ENCODE measurements around the gene CCL8.
"Not testable (repeated sequence)": the region's sequence is repeated elsewhere in the genome, so short reads cannot be mapped to it uniquely, and the experiment has no call there.

The CCL8 gene

DNA sequence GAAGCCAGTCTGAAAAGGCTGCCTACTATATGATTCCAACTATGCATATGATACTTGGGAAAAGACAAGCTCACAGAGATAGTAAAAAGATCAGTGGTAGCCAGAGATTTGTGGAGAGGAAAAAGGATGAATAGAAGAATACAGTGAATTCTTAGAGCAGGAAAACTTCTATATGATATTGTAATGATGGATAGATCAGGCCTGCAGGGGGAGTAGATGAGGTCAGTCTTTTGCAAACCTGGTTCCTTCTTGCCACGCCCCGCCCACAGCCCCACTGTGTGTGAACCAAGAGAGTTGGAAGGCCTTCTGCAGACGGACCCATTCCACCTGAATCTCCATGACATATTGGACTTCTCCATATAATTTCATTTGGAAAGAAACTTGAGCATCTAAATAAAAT lies 761 bp upstream of the CCL8 start:
- peak; percentile 32 for DNase-seq
- Histone ChIP-seq H3K4me1 (no peaks in the 10 kb centered on the region), H3K36me3 (no peaks in the 10 kb centered on the region), H3K9me3 (no peaks in the 10 kb centered on the region), H3K27me3 (peaks cover 14% of the 10 kb centered on the region; the same call in 1 of the 2 replicates), H3K4me3 (ENCODE audit: low read depth, low read length) (no peak overlapping the region)
- TF ChIP-seq, protein P1, sequence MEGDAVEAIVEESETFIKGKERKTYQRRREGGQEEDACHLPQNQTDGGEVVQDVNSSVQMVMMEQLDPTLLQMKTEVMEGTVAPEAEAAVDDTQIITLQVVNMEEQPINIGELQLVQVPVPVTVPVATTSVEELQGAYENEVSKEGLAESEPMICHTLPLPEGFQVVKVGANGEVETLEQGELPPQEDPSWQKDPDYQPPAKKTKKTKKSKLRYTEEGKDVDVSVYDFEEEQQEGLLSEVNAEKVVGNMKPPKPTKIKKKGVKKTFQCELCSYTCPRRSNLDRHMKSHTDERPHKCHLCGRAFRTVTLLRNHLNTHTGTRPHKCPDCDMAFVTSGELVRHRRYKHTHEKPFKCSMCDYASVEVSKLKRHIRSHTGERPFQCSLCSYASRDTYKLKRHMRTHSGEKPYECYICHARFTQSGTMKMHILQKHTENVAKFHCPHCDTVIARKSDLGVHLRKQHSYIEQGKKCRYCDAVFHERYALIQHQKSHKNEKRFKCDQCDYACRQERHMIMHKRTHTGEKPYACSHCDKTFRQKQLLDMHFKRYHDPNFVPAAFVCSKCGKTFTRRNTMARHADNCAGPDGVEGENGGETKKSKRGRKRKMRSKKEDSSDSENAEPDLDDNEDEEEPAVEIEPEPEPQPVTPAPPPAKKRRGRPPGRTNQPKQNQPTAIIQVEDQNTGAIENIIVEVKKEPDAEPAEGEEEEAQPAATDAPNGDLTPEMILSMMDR (IDR thresholded peaks at IDR 0.05; ENCODE audit: low read depth, low read length) = no peak; the same call in 1 of the 2 replicates

DNA sequence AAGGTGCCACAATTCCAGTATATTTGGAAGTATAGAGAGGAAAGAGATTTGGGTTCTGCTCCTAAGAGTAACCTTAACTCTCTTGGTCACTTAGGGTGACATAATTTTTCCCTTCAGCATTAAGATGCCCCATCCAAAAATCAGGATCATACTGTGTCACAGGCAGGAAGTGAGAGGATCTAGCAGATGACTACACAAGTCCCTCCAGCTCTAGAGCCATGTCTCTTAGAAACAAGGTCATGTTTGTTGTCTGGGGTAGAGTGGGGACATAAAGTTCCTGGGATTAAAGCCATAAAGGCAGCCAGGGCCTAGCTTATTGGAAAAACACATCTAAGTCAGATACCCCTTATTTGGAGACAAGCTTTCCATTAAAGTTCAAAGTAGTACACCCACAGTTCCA lies 2.7 kb downstream of the CCL8 start:
- Histone ChIP-seq H3K4me1 (no peaks in the 10 kb centered on the region), H3K9me3 (no peaks in the 10 kb centered on the region), H3K4me3 (ENCODE audit: low read depth, low read length) (no peak overlapping the region), H3K36me3 (no peaks in the 10 kb centered on the region), H3K27me3 (no peaks in the 10 kb centered on the region)
- DNase-seq = no peak
- TF ChIP-seq, protein P1 (IDR thresholded peaks at IDR 0.05; ENCODE audit: low read depth, low read length) = no peak

DNA sequence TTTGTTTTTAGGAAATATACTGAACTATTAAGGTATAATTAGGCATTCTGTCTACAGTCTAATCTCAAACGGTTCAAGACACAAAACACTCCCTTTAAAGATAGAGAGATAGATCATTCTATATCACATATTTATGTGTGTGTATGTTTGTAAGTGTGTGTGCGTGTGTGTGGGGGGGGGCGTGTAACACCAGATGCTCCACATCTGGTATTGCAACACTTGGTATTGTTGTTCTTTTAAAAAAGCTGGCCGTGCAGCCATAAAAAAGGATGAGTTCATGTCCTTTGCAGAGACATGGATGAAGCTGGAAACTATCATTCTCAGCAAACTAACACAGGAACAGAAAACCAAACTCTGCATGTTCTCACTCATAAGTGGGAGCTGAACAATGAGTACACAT lies 8.3 kb downstream of the CCL8 start:
- not testable (repeated sequence) for H3K4me3 ChIP-seq (ENCODE audit: low read depth, low read length); DNase-seq; H3K9me3 ChIP-seq; H3K4me1 ChIP-seq; H3K36me3 ChIP-seq
- peaks cover 13% of the 10 kb centered on the region for H3K27me3 ChIP-seq

DNA sequence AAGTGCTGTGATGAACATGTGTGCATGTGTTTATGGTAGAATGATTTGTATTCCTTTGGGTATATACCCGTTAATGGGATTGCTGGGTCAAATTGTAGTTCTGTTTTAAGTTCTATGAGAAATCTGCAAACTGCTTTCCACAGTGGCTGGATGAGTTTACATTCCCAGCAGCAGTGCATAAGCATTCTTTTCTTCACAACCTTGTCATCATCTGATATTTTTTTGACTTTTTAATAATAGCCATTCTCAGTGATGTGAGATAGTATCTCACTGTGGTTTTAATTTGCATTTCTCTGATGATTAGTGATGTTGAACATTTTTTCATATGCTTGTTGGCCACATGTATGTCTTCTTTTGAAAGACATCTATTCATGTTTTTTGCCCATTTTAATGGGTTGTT lies 18.5 kb downstream of the CCL8 start:
- no peaks in the 10 kb centered on the region for H3K9me3 ChIP-seq
- TF ChIP-seq, protein P1 (IDR thresholded peaks at IDR 0.05; ENCODE audit: low read depth, low read length) = no peak
- no peaks in the 10 kb centered on the region for H3K36me3 ChIP-seq
- DNase-seq = no peak
- no peaks in the 10 kb centered on the region for H3K4me1 ChIP-seq
- peaks cover 5% of the 10 kb centered on the region; the same call in 1 of the 2 replicates for H3K27me3 ChIP-seq
- H3K4me3 ChIP-seq (ENCODE audit: low read depth, low read length) = no peak overlapping the region

DNA sequence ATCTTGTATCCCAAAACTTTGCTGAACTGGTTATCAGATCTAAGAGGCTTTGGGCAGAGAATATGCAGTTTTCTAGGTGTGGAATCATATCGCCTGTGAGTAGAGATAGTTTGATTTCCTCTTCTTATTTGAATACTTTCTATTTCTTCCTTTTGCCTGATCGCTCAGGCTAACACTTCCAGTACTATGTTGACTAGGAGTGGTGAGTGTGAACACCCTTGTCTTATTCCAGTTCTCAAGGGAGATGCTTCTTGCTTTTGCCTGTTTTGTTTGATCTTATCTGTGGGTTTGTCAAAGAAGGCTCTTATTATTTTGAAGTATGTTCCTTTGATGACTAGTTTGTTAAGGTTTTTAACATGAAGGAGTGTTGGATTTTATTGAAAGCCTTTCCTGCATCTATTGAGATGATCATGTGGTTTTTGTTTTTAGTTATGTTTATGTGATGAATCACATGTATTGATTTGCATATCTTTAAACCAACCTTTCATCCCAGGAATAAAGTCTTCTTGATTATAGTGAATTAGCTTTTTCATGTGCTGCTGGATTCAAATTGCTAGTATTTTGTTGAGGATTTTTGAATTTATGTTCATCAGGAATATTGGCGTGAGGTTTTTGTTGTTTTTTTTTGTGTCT lies 20.0 kb downstream of the CCL8 start:
- peaks cover 5% of the 10 kb centered on the region; the same call in 1 of the 2 replicates for H3K27me3 ChIP-seq
- DNase-seq = no peak
- H3K4me1 ChIP-seq = no peaks in the 10 kb centered on the region
- H3K9me3 ChIP-seq = no peaks in the 10 kb centered on the region
- H3K36me3 ChIP-seq = no peaks in the 10 kb centered on the region
- TF ChIP-seq, protein P1 (IDR thresholded peaks at IDR 0.05; ENCODE audit: low read depth, low read length) = no peak
- no peak overlapping the region for H3K4me3 ChIP-seq (ENCODE audit: low read depth, low read length)

DNA sequence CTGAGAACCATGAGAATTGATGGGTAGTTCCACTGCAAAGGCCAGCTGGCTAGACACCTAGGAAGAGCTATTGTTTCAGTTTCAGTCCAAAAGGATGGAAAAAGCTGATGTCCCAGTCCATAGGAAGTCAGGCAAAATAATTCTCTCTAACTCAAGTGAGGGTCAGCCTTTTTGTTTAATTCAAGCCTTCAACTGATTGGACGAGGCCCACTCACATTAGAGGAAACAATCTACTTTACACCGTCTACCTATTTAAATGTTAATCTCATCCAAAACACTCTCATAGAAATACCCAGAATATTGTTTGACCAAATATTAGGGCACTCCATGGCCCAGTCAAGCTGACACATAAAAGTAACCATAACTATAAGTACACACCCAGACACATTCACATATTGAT lies 22.7 kb downstream of the CCL8 start:
- no peak for DNase-seq
- Histone ChIP-seq H3K4me1 (no peaks in the 10 kb centered on the region), H3K36me3 (no peaks in the 10 kb centered on the region), H3K4me3 (ENCODE audit: low read depth, low read length) (no peak overlapping the region), H3K27me3 (peaks cover 16% of the 10 kb centered on the region), H3K9me3 (no peaks in the 10 kb centered on the region)
- TF ChIP-seq, protein P1 (IDR thresholded peaks at IDR 0.05; ENCODE audit: low read depth, low read length) = no peak

Measured in BE2C (cell line).